ENCODE results near the gene POU2AF1.

GRCh38 chr11:111354601-111354891, 24.5 kb downstream of the POU2AF1 start:
- no peak for TF ChIP-seq POLR2A (IDR thresholded peaks at IDR 0.05; ENCODE audit: low read length)
- no peak for TF ChIP-seq GATA1 (IDR thresholded peaks at IDR 0.05; ENCODE audit: low read depth, low read length)
